GM21423 (cell line): Measurements from ENCODE around the gene IL17RC.

Experiments
- ATAC-seq: cut with Tn5 transposase; IDR thresholded peaks from one replicate; pipeline ENCODE4 v1.9.1; 2021; ENCODE audit warnings: mild to moderate bottlenecking, moderate library complexity; ENCODE audit not compliant: unreplicated experiment

Gene IL17RC

GRCh38 chr3:9942934-9943690 is 26.2 kb downstream of the IL17RC start:
- ATAC-seq, result no peak

GRCh38 chr3:9944271-9944670 is 27.4 kb downstream of the IL17RC start:
- ATAC-seq, result no peak

GRCh38 chr3:9945358-9945757 is 28.5 kb downstream of the IL17RC start:
- ATAC-seq, result no peak

- ATAC-seq, result peak; percentile 38
Measured at GRCh38 chr3:9946112-9947024, 29.5 kb downstream of the IL17RC start.

- no peak for ATAC-seq
Measured at GRCh38 chr3:9947025-9947995, 30.4 kb downstream of the IL17RC start.

- ATAC-seq, result no peak
Measured at GRCh38 chr3:9948586-9948985, 31.7 kb downstream of the IL17RC start.

GRCh38 chr3:9949115-9949514 is 32.2 kb downstream of the IL17RC start:
- no peak for ATAC-seq

- no peak for ATAC-seq
Measured at GRCh38 chr3:9949626-9950025, 32.7 kb downstream of the IL17RC start.

- peak; percentile 32 for ATAC-seq
Measured at GRCh38 chr3:9951126-9951525, 34.2 kb downstream of the IL17RC start.

- peak; percentile 18 for ATAC-seq
Measured at GRCh38 chr3:9951598-9951961, 34.7 kb downstream of the IL17RC start.

GRCh38 chr3:9951962-9952805 is 35.3 kb downstream of the IL17RC start, which contains the start of gene PRRT3:
TSS of gene PRRT3 (minus strand) at chr3:9952408. CDS start at chr3:9950115, 2,293 bp downstream.
- peak; percentile 67 for ATAC-seq

GRCh38 chr3:9955067-9955502 is 38.2 kb downstream of the IL17RC start:
- ATAC-seq, result no peak

- ATAC-seq, result no peak
Measured at GRCh38 chr3:9955611-9956352, 38.9 kb downstream of the IL17RC start.

GRCh38 chr3:9957214-9957613 is 40.3 kb downstream of the IL17RC start:
- no peak for ATAC-seq

GRCh38 chr3:9965200-9965875 is 48.4 kb downstream of the IL17RC start:
- no peak for ATAC-seq

- no peak for ATAC-seq
Measured at GRCh38 chr3:9966841-9967240, 49.9 kb downstream of the IL17RC start.

GRCh38 chr3:9969632-9970019 is 52.7 kb downstream of the IL17RC start:
- no peak for ATAC-seq

- ATAC-seq, result no peak
Measured at GRCh38 chr3:9970020-9970652, 53.2 kb downstream of the IL17RC start.
